Lower leg skin (tissue), 4 donors: ENCODE data around the gene VPS13D. TPM values are rescaled to one million over a fixed set of nuclear protein-coding genes. Genes with fewer than 3 reads are reported as not detected.

Experiments
- DNase-seq, 2 donors: peaks; one replicate each; pipeline ENCODE4 v3.0.0-alpha.2; 2019; ENCODE audit warnings: low spot score in 2 of 2
- H3K4me3 ChIP-seq: fragments of 200-600 bp; sonication (generic); 2 replicates; pipeline ENCODE4 v1.5.1; 2017; ENCODE audit warnings: mild to moderate bottlenecking, low read depth; ENCODE audit not compliant: poor library complexity, severe bottlenecking
- POLR2A ChIP-seq, 2 donors: fragments of 450-650 bp; IDR thresholded peaks; one replicate each; pipeline ENCODE4 v1.6.1; 2016 to 2017; ENCODE audit warnings: antibody characterized with exemption in 2 of 2, mild to moderate bottlenecking in 1 of 2, moderate library complexity in 1 of 2
- WGBS, 2 donors: methylation state at CpG; one replicate each; pipeline ENCODE4 v1.1.5; 2018; 5-methylcytosine and 5-hydroxymethylcytosine counted together
- intact Hi-C: fragments of 100-400 bp; cut with DNase I; formaldehyde crosslinking; loops from one replicate; pipeline ENCODE4 v1.15.0; 2023; ENCODE audit warnings: low total_unique reads
- total RNA-seq, 4 donors: library from RNA; depleted of rRNA; stranded (reverse); fragments of >200 nt; gene quantifications; one replicate each; pipeline ENCODE4 v1.1.0, GENCODE V29; 2016
- TF ChIP-seq, protein P1 (sequence below), 3 donors: fragments of 450-650 bp; IDR thresholded peaks; one replicate each; pipeline ENCODE4 v1.5.1; 2016; ENCODE audit warnings: antibody characterized with exemption in 3 of 3, mild to moderate bottlenecking in 3 of 3, moderate library complexity in 2 of 3

The VPS13D gene
- total RNA-seq, 4 donors from 2014 or later, result 96.5 to 200 (median 116) TPM

GRCh38 chr1:12504601-12505000, 274.8 kb downstream of the VPS13D start:
- TF ChIP-seq, protein P1, sequence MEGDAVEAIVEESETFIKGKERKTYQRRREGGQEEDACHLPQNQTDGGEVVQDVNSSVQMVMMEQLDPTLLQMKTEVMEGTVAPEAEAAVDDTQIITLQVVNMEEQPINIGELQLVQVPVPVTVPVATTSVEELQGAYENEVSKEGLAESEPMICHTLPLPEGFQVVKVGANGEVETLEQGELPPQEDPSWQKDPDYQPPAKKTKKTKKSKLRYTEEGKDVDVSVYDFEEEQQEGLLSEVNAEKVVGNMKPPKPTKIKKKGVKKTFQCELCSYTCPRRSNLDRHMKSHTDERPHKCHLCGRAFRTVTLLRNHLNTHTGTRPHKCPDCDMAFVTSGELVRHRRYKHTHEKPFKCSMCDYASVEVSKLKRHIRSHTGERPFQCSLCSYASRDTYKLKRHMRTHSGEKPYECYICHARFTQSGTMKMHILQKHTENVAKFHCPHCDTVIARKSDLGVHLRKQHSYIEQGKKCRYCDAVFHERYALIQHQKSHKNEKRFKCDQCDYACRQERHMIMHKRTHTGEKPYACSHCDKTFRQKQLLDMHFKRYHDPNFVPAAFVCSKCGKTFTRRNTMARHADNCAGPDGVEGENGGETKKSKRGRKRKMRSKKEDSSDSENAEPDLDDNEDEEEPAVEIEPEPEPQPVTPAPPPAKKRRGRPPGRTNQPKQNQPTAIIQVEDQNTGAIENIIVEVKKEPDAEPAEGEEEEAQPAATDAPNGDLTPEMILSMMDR (IDR thresholded peaks at IDR 0.05), result no peak
- no peak for TF ChIP-seq POLR2A (IDR thresholded peaks at IDR 0.05)
- 88 to 91% methylated on average over 11 of the region's 11 CpGs for WGBS, 2 donors
- intact Hi-C loops, result no loop called here
- DNase-seq, result no peak
- H3K4me3 ChIP-seq, result no peak overlapping the region

GRCh38 chr1:12505231-12505630, 275.4 kb downstream of the VPS13D start:
- no peak for DNase-seq
- no peak overlapping the region for H3K4me3 ChIP-seq
- TF ChIP-seq, protein P1 (IDR thresholded peaks at IDR 0.05), result no peak
- no peak for TF ChIP-seq POLR2A (IDR thresholded peaks at IDR 0.05)
- intact Hi-C loops, result no loop called here
- WGBS, 2 donors, result 88 to 94% methylated on average over 10 of the region's 10 CpGs

GRCh38 chr1:12505639-12506280, 275.9 kb downstream of the VPS13D start:
- no peak overlapping the region for H3K4me3 ChIP-seq
- WGBS, 2 donors, result 91% methylated on average over 10 to 12 of the region's 12 CpGs
- TF ChIP-seq, protein P1 (IDR thresholded peaks at IDR 0.05), result no peak
- TF ChIP-seq POLR2A (IDR thresholded peaks at IDR 0.05), result no peak
- intact Hi-C loops, result no loop called here
- no peak for DNase-seq

DNA sequence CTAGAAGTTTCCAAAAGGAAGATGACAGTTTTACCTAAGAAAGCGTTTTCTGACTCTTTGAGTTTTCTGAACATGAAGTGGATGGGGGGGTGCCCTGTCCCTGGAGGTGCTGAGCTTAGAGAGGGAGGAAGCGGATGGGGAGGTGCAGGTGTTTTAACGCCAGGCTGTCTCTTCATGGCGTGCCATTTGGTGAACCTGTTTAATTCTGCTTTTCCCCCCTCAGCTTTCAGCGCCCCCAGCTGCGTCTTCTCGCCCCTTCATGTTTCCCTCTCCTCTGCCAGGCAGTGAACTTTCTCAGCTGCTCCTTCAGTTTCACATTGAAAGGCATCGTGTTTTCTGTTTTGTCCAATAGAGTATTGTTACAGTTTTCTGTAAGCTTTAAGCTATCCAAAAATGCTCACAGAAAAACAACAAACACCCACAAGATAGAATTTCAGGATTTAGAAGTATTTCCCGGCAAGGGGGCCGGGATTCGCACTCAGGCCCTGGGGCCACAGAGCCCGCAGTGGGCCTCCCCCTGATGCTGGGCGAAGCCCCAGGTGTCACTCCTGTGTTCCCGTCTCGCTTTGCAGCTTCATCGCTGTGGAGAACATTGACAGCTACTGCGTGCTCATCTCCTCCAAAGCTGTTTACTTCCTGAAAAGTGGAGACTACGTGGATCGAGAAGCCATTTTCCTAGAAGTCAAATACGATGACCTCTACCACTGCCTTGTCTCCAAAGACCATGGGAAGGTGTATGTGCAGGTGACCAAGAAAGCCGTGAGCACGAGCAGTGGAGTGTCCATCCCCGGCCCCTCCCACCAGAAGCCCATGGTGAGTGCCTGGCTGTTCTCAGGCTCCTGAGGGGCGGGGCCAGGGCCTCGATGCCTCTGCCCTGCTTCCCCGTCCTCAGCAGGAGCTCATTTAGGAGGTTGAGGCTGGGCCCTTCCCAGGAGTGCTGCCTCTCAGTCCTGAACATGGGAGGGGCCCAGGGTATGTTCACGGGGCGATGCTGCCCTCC, 276.8 kb downstream of the VPS13D start:
- WGBS, 2 donors, result 93 to 97% methylated on average over 21 to 28 of the region's 28 CpGs

GRCh38 chr1:12507631-12508030, 277.8 kb downstream of the VPS13D start:
- no peak for DNase-seq
- intact Hi-C loops, result no loop called here
- WGBS, 2 donors, result 87 to 92% methylated on average over 11 of the region's 11 CpGs
- H3K4me3 ChIP-seq, result no peak overlapping the region
- TF ChIP-seq, protein P1 (IDR thresholded peaks at IDR 0.05), result no peak
- no peak for TF ChIP-seq POLR2A (IDR thresholded peaks at IDR 0.05)

More for the DNA sequence above, 276.8 kb downstream of the VPS13D start:
- intact Hi-C loops, result no loop called here
- no peak for DNase-seq
- H3K4me3 ChIP-seq, result no peak overlapping the region
- TF ChIP-seq, protein P1 (IDR thresholded peaks at IDR 0.05), result no peak
